Hippocampal formation (tissue), 2 donors: ENCODE measurements around the gene ANXA8L1.
"Not testable (repeated sequence)": the region's sequence is repeated elsewhere in the genome, so short reads cannot be mapped to it uniquely, and the experiment has no call there.

Source experiments
- DNase-seq, 2 donors: peaks; one replicate each; lab custom pipeline; 2025; lab: John Stamatoyannopoulos, UW

The ANXA8L1 gene

GRCh38 chr10:46397767-46398166, 22.2 kb downstream of the ANXA8L1 start:
- not testable (repeated sequence) for DNase-seq

GRCh38 chr10:46398212-46398886, 22.8 kb downstream of the ANXA8L1 start:
- not testable (repeated sequence) for DNase-seq

GRCh38 chr10:46409556-46409955, 34.0 kb downstream of the ANXA8L1 start:
- not testable (repeated sequence) for DNase-seq

- DNase-seq = not testable (repeated sequence)
Observed at GRCh38 chr10:46411123-46411522, 35.5 kb downstream of the ANXA8L1 start.

GRCh38 chr10:46412665-46413064, 37.1 kb downstream of the ANXA8L1 start:
- DNase-seq = not testable (repeated sequence)

- DNase-seq = not testable (repeated sequence)
Observed at GRCh38 chr10:46415291-46415690, 39.7 kb downstream of the ANXA8L1 start.

- DNase-seq = not testable (repeated sequence)
Observed at GRCh38 chr10:46418283-46418682, 42.7 kb downstream of the ANXA8L1 start.

GRCh38 chr10:46419570-46420379, 44.2 kb downstream of the ANXA8L1 start:
- DNase-seq = not testable (repeated sequence)

GRCh38 chr10:46423550-46423949, 48.0 kb downstream of the ANXA8L1 start:
- not testable (repeated sequence) for DNase-seq

- DNase-seq = not testable (repeated sequence)
Observed at GRCh38 chr10:46440942-46441341, 65.4 kb downstream of the ANXA8L1 start.
